ENCODE data around the gene ADCY4. TPM values are rescaled to one million over a fixed set of nuclear protein-coding genes. Genes with fewer than 3 reads are reported as not detected.
A peak's percentile ranks its signal among the peaks of the same experiment; 100 is the strongest.

Gene ADCY4
- polyA plus RNA-seq, 1 experiment = 6.8 TPM

GRCh38 chr14:24340606-24341005 lies 5.7 kb upstream of the ADCY4 start:
- DNase-seq (ENCODE audit: low read depth) = no peak
- peaks cover 5% of the 10 kb centered on the region for H3K27me3 ChIP-seq (ENCODE audit: control insufficient read depth, insufficient read depth, low read length)
- ChIA-PET CTCF (interaction anchor here (0.6 to 16.8 kb wide), 6 partner anchors 8 to 163 kb away, joined by 3 to 491 read pairs (median 12); partner anchors contain the start of genes CBLN3 and KHNYN), POLR2A (no interaction called here)
- TF ChIP-seq CTCF (IDR thresholded peaks at IDR 0.05; ENCODE audit: insufficient read depth, low read depth, low read length) = no peak
- H3K36me3 ChIP-seq (ENCODE audit: control insufficient read depth, insufficient read depth, low read length) = no peaks in the 10 kb centered on the region
- H3K4me3 ChIP-seq (ENCODE audit: low read depth, low read length) = no peak overlapping the region

- H3K27me3 ChIP-seq (ENCODE audit: control insufficient read depth, insufficient read depth, low read length) = peaks cover 5% of the 10 kb centered on the region
- no peak for TF ChIP-seq CTCF (IDR thresholded peaks at IDR 0.05; ENCODE audit: insufficient read depth, low read depth, low read length)
- no peaks in the 10 kb centered on the region for H3K36me3 ChIP-seq (ENCODE audit: control insufficient read depth, insufficient read depth, low read length)
- CTCF ChIA-PET = interaction anchor here (1.1 to 16.8 kb wide), 8 partner anchors 11 to 93 kb away, joined by 3 to 491 read pairs (median 10); partner anchors contain the start of genes CBLN3, CIDEB and KHNYN
- POLR2A ChIA-PET = no interaction called here
- no peak for DNase-seq (ENCODE audit: low read depth)
- peak within 1 kb of the TSS; percentile 41 for H3K4me3 ChIP-seq (ENCODE audit: low read depth, low read length)
These were observed 4.6 kb upstream of the ADCY4 start, which contains the start of gene RIPK3 for GRCh38 chr14:24339284-24340151. TSS of gene RIPK3 (minus strand) at chr14:24339991. CDS start at chr14:24339826, 165 bp downstream.

GRCh38 chr14:24338843-24339242 lies 4.0 kb upstream of the ADCY4 start:
- peaks cover 5% of the 10 kb centered on the region for H3K27me3 ChIP-seq (ENCODE audit: control insufficient read depth, insufficient read depth, low read length)

GRCh38 chr14:24337824-24338175 lies 2.9 kb upstream of the ADCY4 start:
- no peak for TF ChIP-seq CTCF (IDR thresholded peaks at IDR 0.05; ENCODE audit: insufficient read depth, low read depth, low read length)
- CTCF ChIA-PET = interaction anchor here (1.2 to 16.8 kb wide), 6 partner anchors 9 to 95 kb away, joined by 4 to 491 read pairs (median 10); partner anchors contain the start of genes CBLN3, CIDEB and KHNYN

More at GRCh38 chr14:24338843-24339242, 4.0 kb upstream of the ADCY4 start:
- POLR2A ChIA-PET = no interaction called here
- CTCF ChIA-PET = interaction anchor here (1.4 to 16.8 kb wide), 6 partner anchors 8 to 94 kb away, joined by 5 to 491 read pairs (median 10); partner anchors contain the start of genes CBLN3, CIDEB and KHNYN
- no peak for DNase-seq (ENCODE audit: low read depth)
- TF ChIP-seq CTCF (IDR thresholded peaks at IDR 0.05; ENCODE audit: insufficient read depth, low read depth, low read length) = no peak
- Histone ChIP-seq H3K36me3 (ENCODE audit: control insufficient read depth, insufficient read depth, low read length) (no peaks in the 10 kb centered on the region), H3K4me3 (ENCODE audit: low read depth, low read length) (no peak overlapping the region; the same call in 1 of the 2 replicates)

GRCh38 chr14:24337144-24337823 lies 2.4 kb upstream of the ADCY4 start:
- Histone ChIP-seq H3K36me3 (ENCODE audit: control insufficient read depth, insufficient read depth, low read length) (no peaks in the 10 kb centered on the region), H3K4me3 (ENCODE audit: low read depth, low read length) (no peak overlapping the region), H3K27me3 (ENCODE audit: control insufficient read depth, insufficient read depth, low read length) (peaks cover 5% of the 10 kb centered on the region)
- ChIA-PET POLR2A (no interaction called here), CTCF (interaction anchor here (0.8 to 16.8 kb wide), 9 partner anchors 10 to 104 kb away, joined by 3 to 491 read pairs (median 9); partner anchors contain the start of genes CBLN3, CIDEB, KHNYN and NFATC4)
- DNase-seq (ENCODE audit: low read depth) = no peak
- TF ChIP-seq CTCF (IDR thresholded peaks at IDR 0.05; ENCODE audit: insufficient read depth, low read depth, low read length) = no peak

More at GRCh38 chr14:24337824-24338175, 2.9 kb upstream of the ADCY4 start:
- DNase-seq (ENCODE audit: low read depth) = no peak
- no peak overlapping the region for H3K4me3 ChIP-seq (ENCODE audit: low read depth, low read length)
- peaks cover 5% of the 10 kb centered on the region for H3K27me3 ChIP-seq (ENCODE audit: control insufficient read depth, insufficient read depth, low read length)
- POLR2A ChIA-PET = no interaction called here
- H3K36me3 ChIP-seq (ENCODE audit: control insufficient read depth, insufficient read depth, low read length) = no peaks in the 10 kb centered on the region

All from BJ (cell line).